ENCODE data around the gene SLX9.
"Not testable (repeated sequence)": the region's sequence is repeated elsewhere in the genome, so short reads cannot be mapped to it uniquely, and the experiment has no call there.

- not testable (repeated sequence) for TF ChIP-seq EZH2 (IDR thresholded peaks at IDR 0.05; ENCODE audit: insufficient read depth, low read length)
- TF ChIP-seq, protein P1, sequence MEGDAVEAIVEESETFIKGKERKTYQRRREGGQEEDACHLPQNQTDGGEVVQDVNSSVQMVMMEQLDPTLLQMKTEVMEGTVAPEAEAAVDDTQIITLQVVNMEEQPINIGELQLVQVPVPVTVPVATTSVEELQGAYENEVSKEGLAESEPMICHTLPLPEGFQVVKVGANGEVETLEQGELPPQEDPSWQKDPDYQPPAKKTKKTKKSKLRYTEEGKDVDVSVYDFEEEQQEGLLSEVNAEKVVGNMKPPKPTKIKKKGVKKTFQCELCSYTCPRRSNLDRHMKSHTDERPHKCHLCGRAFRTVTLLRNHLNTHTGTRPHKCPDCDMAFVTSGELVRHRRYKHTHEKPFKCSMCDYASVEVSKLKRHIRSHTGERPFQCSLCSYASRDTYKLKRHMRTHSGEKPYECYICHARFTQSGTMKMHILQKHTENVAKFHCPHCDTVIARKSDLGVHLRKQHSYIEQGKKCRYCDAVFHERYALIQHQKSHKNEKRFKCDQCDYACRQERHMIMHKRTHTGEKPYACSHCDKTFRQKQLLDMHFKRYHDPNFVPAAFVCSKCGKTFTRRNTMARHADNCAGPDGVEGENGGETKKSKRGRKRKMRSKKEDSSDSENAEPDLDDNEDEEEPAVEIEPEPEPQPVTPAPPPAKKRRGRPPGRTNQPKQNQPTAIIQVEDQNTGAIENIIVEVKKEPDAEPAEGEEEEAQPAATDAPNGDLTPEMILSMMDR (IDR thresholded peaks at IDR 0.05; ENCODE audit: insufficient read depth, low read depth, low read length), result not testable (repeated sequence)
These were observed 84.7 kb downstream of the SLX9 start for GRCh38 chr21:45024516-45024915.

All from astrocyte (in vitro differentiated cells and primary cell).